ENCODE measurements around the gene SPTBN2. TPM values are rescaled to one million over a fixed set of nuclear protein-coding genes. Genes with fewer than 3 reads are reported as not detected.

The SPTBN2 gene
- total and polyA plus RNA-seq, 2 of the 4 experiments (the other 2 are of a cell fraction): 0.18 to 0.41 TPM

DNA sequence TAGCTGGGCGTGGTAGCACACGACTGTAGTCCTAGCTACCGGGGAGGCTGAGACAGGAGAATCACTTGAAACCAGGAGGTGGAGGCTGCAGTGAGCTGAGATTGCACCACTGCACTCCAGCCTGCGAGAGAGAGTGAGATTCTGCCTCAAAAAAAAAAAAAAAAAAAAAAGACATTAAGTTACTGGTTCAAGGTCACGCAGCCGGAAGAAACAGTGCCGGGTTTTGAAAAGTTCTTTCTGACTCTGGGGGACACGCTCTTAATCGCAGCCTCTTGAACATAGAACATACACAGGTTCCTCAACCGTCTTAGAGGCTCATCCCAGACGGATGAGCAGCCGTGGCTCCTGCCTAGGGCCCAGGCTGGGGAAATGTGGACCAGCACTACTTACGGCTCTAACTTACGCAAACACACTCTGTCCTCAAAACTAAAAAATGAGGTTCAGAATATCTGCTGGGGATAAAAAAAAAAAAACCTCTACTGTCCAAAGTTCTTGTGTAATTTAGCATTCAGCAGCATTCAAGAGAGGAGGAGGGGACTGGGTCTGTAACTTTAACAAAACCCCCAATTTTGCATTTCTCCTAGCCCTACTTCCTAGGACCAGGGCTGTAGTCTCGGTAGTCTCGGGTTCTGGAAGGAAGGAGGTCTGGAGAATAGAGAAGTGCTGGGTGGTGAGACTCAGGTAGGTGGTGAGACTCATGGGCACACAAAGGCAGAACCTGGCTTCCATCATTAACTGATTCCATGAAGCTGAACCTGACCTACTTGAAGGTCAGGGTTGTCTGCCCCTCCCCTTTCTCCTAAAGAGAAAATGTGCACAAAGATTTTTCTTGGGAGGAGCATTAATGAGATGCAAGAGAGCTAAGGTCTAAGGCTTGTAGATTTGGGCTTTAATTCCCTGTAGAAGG is 6.0 kb downstream of the SPTBN2 start:
- 100% methylated on average over 1 of the region's 16 CpGs; no CpG with 5 or more reads in 1 of the 2 experiments for WGBS, 2 experiments (ENCODE audit: extremely low coverage in 2 of 2, insufficient read length in 1 of 2)
- intact Hi-C loops (cut with micrococcal nuclease): no loop called here
- Histone ChIP-seq H2AFZ (replicated peaks; ENCODE audit: low read length, poor library complexity) (no peak overlapping the region), H3K4me3 (ENCODE audit: insufficient read depth, low read depth, low read length) (no peak overlapping the region), H3K36me3 (ENCODE audit: control insufficient read depth, insufficient read depth, low read length) (no peaks in the 10 kb centered on the region), H3K79me1 (ENCODE audit: low read depth in 1 of 2, low read length in 2 of 2) (no peaks in the 10 kb centered on the region), H2AK9ac (replicated peaks; ENCODE audit: low read depth, low read length, poor library complexity) (no peak overlapping the region), H3K9ac (ENCODE audit: low read depth, low read length) (no peak overlapping the region), H3K18ac (ENCODE audit: low read depth, low read length) (no peak overlapping the region), H3K14ac (replicated peaks; ENCODE audit: low read depth, low read length) (no peak overlapping the region), H4K5ac (ENCODE audit: low read depth, low read length) (no peak overlapping the region), H3K4ac (ENCODE audit: low read depth, low read length) (no peak overlapping the region), H3K9me3 (ENCODE audit: control insufficient read depth, insufficient read depth, low read length) (no peaks in the 10 kb centered on the region), H3K27ac (ENCODE audit: insufficient read depth, low read length) (no peak overlapping the region), H2BK120ac (ENCODE audit: low read depth, low read length) (no peak overlapping the region), H4K20me1 (ENCODE audit: insufficient read depth, low read length) (no peaks in the 10 kb centered on the region), H3K27me3 (ENCODE audit: control insufficient read depth, insufficient read depth, low read length) (peaks cover 39% of the 10 kb centered on the region), H3K23ac (ENCODE audit: low read depth, low read length) (no peak overlapping the region), H4K8ac (ENCODE audit: low read depth in 2 of 2, low read length in 2 of 2) (no peak overlapping the region), H2BK20ac (ENCODE audit: low read depth, low read length) (no peak overlapping the region), H3K56ac (ENCODE audit: extremely low read depth, insufficient read depth, low read length) (no peak overlapping the region), H2AK5ac (ENCODE audit: low read depth, low read length) (no peak overlapping the region), H3K9me1 (ENCODE audit: insufficient read depth, low read length) (no peaks in the 10 kb centered on the region; the same call in 1 of the 2 replicates), H4K91ac (ENCODE audit: insufficient read depth, low read depth, low read length) (no peak overlapping the region), H3K4me1 (ENCODE audit: control insufficient read depth, insufficient read depth, low read length) (peaks cover 4% of the 10 kb centered on the region; the same call in 1 of the 2 replicates), H2BK15ac (ENCODE audit: low read depth, low read length) (no peak overlapping the region), H2BK5ac (ENCODE audit: low read depth, low read length, poor library complexity, severe bottlenecking) (no peak overlapping the region), H3K4me2 (ENCODE audit: low read depth, low read length) (no peak overlapping the region)
- dilution Hi-C loops (cut with HindIII; ENCODE audit: low sequenced_read_pairs, unreplicated experiment): no loop called here
- ChIA-PET POLR2A (ENCODE audit: unreplicated experiment) (no interaction called here), CTCF (no interaction called here)
- TF ChIP-seq CEBPB (IDR thresholded peaks at IDR 0.05; ENCODE audit: low read depth, low read length) (no peak), MXI1 (IDR thresholded peaks at IDR 0.05; ENCODE audit: borderline replicate concordance, low read depth, low read length) (no peak), ELK1 (IDR thresholded peaks at IDR 0.05; ENCODE audit: borderline replicate concordance, low read depth, low read length) (no peak), CTCF (conservative IDR thresholded peaks at IDR 0.05; ENCODE audit: low read depth, low read length) (no peak), MAFK (IDR thresholded peaks at IDR 0.05; ENCODE audit: low read depth, low read length) (no peak)
- DNase-seq (no peak), ATAC-seq (ENCODE audit: low read depth) (no peak)
- BruUV-seq (replicated peaks): no TSS peak
- in situ Hi-C loops (cut with MboI; ENCODE audit: low sequenced_read_pairs): no loop called here
